Measurements from ENCODE around the gene CCR6.
A peak's percentile ranks its signal among the peaks of the same experiment; 100 is the strongest.
"Not testable (repeated sequence)": the region's sequence is repeated elsewhere in the genome, so short reads cannot be mapped to it uniquely, and the experiment has no call there.

CCR6 gene

GRCh38 chr6:167146135-167146534 lies 23.2 kb downstream of the CCR6 start:
- no peak for DNase-seq

GRCh38 chr6:167146977-167147376 lies 24.1 kb downstream of the CCR6 start:
- no peak for DNase-seq

- no peak for DNase-seq
Observed at GRCh38 chr6:167148021-167148420, 25.1 kb downstream of the CCR6 start.

GRCh38 chr6:167148997-167149396 lies 26.1 kb downstream of the CCR6 start:
- no peak for DNase-seq

- DNase-seq, result no peak
Observed at GRCh38 chr6:167150941-167151549, 28.1 kb downstream of the CCR6 start.

GRCh38 chr6:167151648-167152047 lies 28.8 kb downstream of the CCR6 start:
- no peak for DNase-seq

GRCh38 chr6:167152862-167153261 lies 30.0 kb downstream of the CCR6 start:
- peak; percentile 8 for DNase-seq

GRCh38 chr6:167153521-167153959 lies 30.6 kb downstream of the CCR6 start:
- DNase-seq, result peak; percentile 20

- DNase-seq, result no peak
Observed at GRCh38 chr6:167154291-167154690, 31.4 kb downstream of the CCR6 start.

GRCh38 chr6:167154895-167155294 lies 32.0 kb downstream of the CCR6 start:
- no peak for DNase-seq

GRCh38 chr6:167157414-167157813 lies 34.5 kb downstream of the CCR6 start:
- DNase-seq, result no peak

GRCh38 chr6:167157863-167158262 lies 35.0 kb downstream of the CCR6 start, which contains the start of gene GPR31:
TSS of gene GPR31 (minus strand) at chr6:167157980. CDS start at chr6:167157831, 149 bp downstream.
- no peak for DNase-seq

GRCh38 chr6:167161851-167162467 lies 39.1 kb downstream of the CCR6 start:
- DNase-seq, result no peak

GRCh38 chr6:167162591-167162990 lies 39.7 kb downstream of the CCR6 start:
- no peak for DNase-seq

GRCh38 chr6:167163476-167164011 lies 40.6 kb downstream of the CCR6 start:
- DNase-seq, result no peak

- DNase-seq, result no peak
Observed at GRCh38 chr6:167164261-167164660, 41.4 kb downstream of the CCR6 start.

- DNase-seq, result no peak
Observed at GRCh38 chr6:167165858-167166471, 43.1 kb downstream of the CCR6 start.

- not testable (repeated sequence) for DNase-seq
Observed at GRCh38 chr6:167167699-167168098, 44.8 kb downstream of the CCR6 start.

- DNase-seq, result not testable (repeated sequence)
Observed at GRCh38 chr6:167168296-167168695, 45.4 kb downstream of the CCR6 start.

GRCh38 chr6:167169867-167170266 lies 47.0 kb downstream of the CCR6 start:
- not testable (repeated sequence) for DNase-seq

- DNase-seq, result not testable (repeated sequence)
Observed at GRCh38 chr6:167171300-167171699, 48.4 kb downstream of the CCR6 start.

- not testable (repeated sequence) for DNase-seq
Observed at GRCh38 chr6:167172011-167172410, 49.1 kb downstream of the CCR6 start.

GRCh38 chr6:167177271-167177670 lies 54.4 kb downstream of the CCR6 start:
- DNase-seq, result not testable (repeated sequence)

Measured in CD4-positive, alpha-beta T cell treated with Interleukin-17A for 4 hours (primary cell).